Measurements from ENCODE around the gene SPOP. TPM values are rescaled to one million over a fixed set of nuclear protein-coding genes. Genes with fewer than 3 reads are reported as not detected.

Gene SPOP
- total RNA-seq, 1 experiment from 2014 or later, result 52.3 TPM

DNA sequence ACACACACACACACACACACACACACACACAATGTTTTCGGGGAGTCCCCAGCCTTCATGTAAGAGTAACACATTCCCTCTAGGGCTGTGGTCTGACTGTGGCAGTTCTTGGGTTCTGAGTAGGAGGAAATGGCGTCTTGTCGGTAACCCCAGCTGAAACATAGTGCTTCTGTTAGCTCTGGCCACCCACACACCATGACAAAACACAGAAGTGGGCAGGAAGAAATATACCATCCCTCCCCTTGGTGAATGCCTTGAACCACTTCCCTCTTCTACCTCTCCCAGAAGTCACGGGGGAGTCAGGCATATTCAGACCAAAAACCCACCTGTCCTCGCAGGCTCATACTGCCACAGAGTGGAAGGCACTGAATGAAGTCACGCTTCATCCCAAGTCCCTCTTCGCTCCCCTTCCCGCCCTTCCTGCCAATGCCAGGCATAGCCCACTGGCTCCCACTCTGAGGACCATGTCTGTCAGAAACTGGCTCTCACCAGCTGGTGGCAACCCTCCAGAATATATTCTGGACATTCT is 18.4 kb upstream of the SPOP start:
- intact Hi-C loops (cut with micrococcal nuclease), result no loop called here
- no TSS peak for BruUV-seq (replicated peaks)
- Mint-ChIP-seq H3K36me3 (ENCODE audit: insufficient read depth, unreplicated experiment) (peaks cover 24% of the 10 kb centered on the region), H3K4me1 (ENCODE audit: insufficient read depth, unreplicated experiment) (no peaks in the 10 kb centered on the region), H3K27ac (ENCODE audit: low read depth, unreplicated experiment) (no peak overlapping the region), H3K27me3 (ENCODE audit: insufficient read depth, unreplicated experiment) (no peaks in the 10 kb centered on the region), H3K9me3 (ENCODE audit: unreplicated experiment) (no peaks in the 10 kb centered on the region), H3K4me3 (ENCODE audit: unreplicated experiment) (no peak overlapping the region)
- TF ChIP-seq CTCF (IDR thresholded peaks at IDR 0.05; ENCODE audit: unreplicated experiment), result no peak
- no peak for DNase-seq (ENCODE audit: unreplicated experiment)
- CTCF ChIA-PET, result interaction anchor here (0.6 to 15.6 kb wide), 21 partner anchors 9 to 1761 kb away, joined by 3 to 325 read pairs (median 3); partner anchors contain the start of genes NXPH3 and SLC35B1
- POLR2A ChIA-PET, result interaction anchor here (0.6 to 1.5 kb wide), 4 partner anchors 12 to 139 kb away, joined by 3 to 4 read pairs (median 4); partner anchors contain the start of gene SLC35B1

DNA sequence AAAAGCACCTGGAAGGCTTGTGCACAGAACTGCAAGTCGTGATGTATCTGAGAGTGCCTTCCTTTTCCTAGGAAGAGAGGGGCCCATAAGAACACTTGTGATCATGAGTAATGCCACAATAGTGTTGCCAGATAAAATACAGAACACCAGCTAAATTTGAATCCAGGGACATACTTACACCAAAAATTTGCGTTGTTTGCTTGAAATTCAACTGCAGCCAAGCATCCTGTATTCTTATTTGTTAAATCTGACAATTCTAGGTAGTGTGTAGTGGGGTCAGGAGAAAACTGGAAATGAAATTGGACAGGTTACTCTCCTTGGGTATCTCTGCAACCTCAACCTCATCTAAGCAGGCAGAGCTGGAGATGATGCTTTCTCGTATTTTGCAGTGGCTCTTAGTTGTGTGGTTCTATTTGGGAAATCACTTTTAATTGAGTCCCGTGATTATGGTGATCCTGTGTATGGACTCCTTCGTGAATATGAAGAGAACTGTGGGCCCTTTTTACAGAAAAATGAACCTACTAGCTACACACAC is 17.9 kb upstream of the SPOP start:
- peaks cover 18% of the 10 kb centered on the region for H3K36me3 Mint-ChIP-seq (ENCODE audit: insufficient read depth, unreplicated experiment)
- CTCF ChIA-PET, result interaction anchor here (0.6 to 15.6 kb wide), 26 partner anchors 9 to 1584 kb away, joined by 3 to 325 read pairs (median 3); partner anchors contain the start of genes NXPH3 and SLC35B1
- intact Hi-C loops (cut with micrococcal nuclease), result loop anchor here (1.0 kb wide), 2 partner anchors 120 to 127 kb away; partner anchors contain the start of gene NXPH3
- no peak for DNase-seq (ENCODE audit: unreplicated experiment)
- no peak overlapping the region for H3K4me3 Mint-ChIP-seq (ENCODE audit: unreplicated experiment)
- no peaks in the 10 kb centered on the region for H3K4me1 Mint-ChIP-seq (ENCODE audit: insufficient read depth, unreplicated experiment)
- H3K27me3 Mint-ChIP-seq (ENCODE audit: insufficient read depth, unreplicated experiment), result no peaks in the 10 kb centered on the region
- H3K9me3 Mint-ChIP-seq (ENCODE audit: unreplicated experiment), result no peaks in the 10 kb centered on the region
- TF ChIP-seq CTCF (IDR thresholded peaks at IDR 0.05; ENCODE audit: unreplicated experiment), result no peak
- POLR2A ChIA-PET, result interaction anchor here (0.6 to 1.4 kb wide), 5 partner anchors 9 to 138 kb away, joined by 3 to 4 read pairs (median 3); partner anchors contain the start of gene SLC35B1
- no TSS peak for BruUV-seq (replicated peaks)
- H3K27ac Mint-ChIP-seq (ENCODE audit: low read depth, unreplicated experiment), result no peak overlapping the region

DNA sequence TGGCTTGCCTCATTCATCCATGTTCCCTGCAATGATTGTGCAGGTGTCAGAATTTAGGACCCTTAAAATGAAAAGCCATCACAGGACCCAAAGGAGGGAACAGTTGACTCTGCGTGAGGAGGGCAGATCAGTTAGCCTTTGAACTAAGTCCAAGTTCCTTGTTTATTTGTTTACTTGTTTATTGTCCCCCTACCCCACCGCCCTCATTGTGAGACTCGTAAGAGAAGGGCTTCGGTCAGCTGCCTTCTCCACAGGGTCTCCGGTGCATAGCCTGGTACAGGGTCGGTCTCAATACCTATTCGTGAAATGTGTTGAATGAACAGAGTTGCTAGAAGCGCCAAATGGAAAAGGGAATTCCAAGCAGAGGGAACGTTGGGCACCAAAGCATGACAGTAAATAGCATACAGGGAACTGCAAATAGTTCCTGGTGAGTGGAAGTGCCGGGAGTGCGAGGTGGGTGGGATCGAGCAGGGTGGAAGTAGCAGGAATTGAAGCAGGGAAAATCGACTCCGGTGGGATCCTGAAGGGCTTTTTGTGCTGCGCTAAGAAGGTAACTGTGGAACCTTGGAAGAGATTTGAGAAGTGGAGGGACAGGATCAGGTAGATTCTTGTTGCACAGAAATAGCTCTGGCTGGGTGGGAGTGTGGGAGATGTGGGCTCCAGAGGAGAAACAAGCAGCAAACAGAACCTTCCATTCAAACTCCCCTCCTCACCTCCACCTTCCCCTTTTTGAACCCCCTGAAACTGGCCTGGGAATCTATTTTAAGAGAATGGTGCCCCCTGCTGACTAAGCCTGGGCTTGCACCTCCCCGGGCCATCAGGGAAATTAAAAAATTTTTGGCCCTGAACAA is 17.2 kb upstream of the SPOP start:
- ChIA-PET CTCF (interaction anchor here (0.6 to 15.6 kb wide), 26 partner anchors 10 to 1584 kb away, joined by 3 to 325 read pairs (median 4); partner anchors contain the start of genes NXPH3 and SLC35B1), POLR2A (interaction anchor here (0.8 to 1.4 kb wide), 5 partner anchors 10 to 138 kb away, joined by 3 to 4 read pairs (median 3); partner anchors contain the start of gene SLC35B1)
- Mint-ChIP-seq H3K4me3 (ENCODE audit: unreplicated experiment) (no peak overlapping the region), H3K4me1 (ENCODE audit: insufficient read depth, unreplicated experiment) (no peaks in the 10 kb centered on the region), H3K36me3 (ENCODE audit: insufficient read depth, unreplicated experiment) (peaks cover 11% of the 10 kb centered on the region), H3K27ac (ENCODE audit: low read depth, unreplicated experiment) (no peak overlapping the region), H3K9me3 (ENCODE audit: unreplicated experiment) (no peaks in the 10 kb centered on the region), H3K27me3 (ENCODE audit: insufficient read depth, unreplicated experiment) (no peaks in the 10 kb centered on the region)
- DNase-seq (ENCODE audit: unreplicated experiment), result peak; percentile 30
- intact Hi-C loops (cut with micrococcal nuclease), result loop anchor here (1.0 kb wide), 2 partner anchors 120 to 127 kb away; partner anchors contain the start of gene NXPH3
- BruUV-seq (replicated peaks), result no TSS peak
- TF ChIP-seq CTCF (IDR thresholded peaks at IDR 0.05; ENCODE audit: unreplicated experiment), result peak; percentile 92

DNA sequence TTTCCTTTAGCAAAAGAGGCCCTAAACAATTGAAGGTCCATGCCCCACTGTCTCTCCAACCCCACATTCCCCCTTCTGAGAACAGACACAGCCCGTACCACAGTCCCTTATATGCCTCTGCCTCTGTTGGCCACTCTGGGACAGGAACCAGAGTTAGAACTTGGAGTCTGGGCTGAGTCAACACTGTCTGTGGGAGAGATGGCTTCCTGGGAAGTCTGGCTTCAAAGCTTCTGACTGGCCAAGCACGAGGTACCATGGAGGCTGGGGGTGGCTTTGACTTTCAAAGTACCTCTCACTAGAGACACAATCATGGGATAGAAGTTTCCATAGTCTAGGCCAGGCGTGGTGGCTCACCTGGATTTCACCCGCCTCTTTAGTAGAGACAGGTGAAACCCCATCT is 14.9 kb upstream of the SPOP start:
- H3K27ac Mint-ChIP-seq (ENCODE audit: low read depth, unreplicated experiment), result no peak overlapping the region
- no peak overlapping the region for H3K4me3 Mint-ChIP-seq (ENCODE audit: unreplicated experiment)
- H3K9me3 Mint-ChIP-seq (ENCODE audit: unreplicated experiment), result no peaks in the 10 kb centered on the region
- no peak for DNase-seq (ENCODE audit: unreplicated experiment)
- no TSS peak for BruUV-seq (replicated peaks)
- no peaks in the 10 kb centered on the region for H3K27me3 Mint-ChIP-seq (ENCODE audit: insufficient read depth, unreplicated experiment)
- intact Hi-C loops (cut with micrococcal nuclease), result no loop called here
- ChIA-PET CTCF (interaction anchor here (15.6 kb wide), 1 partner anchor 121 kb away, joined by 325 read pairs; the partner anchor contains the start of gene NXPH3), POLR2A (no interaction called here)
- H3K36me3 Mint-ChIP-seq (ENCODE audit: insufficient read depth, unreplicated experiment), result peaks cover 4% of the 10 kb centered on the region
- TF ChIP-seq CTCF (IDR thresholded peaks at IDR 0.05; ENCODE audit: unreplicated experiment), result no peak
- H3K4me1 Mint-ChIP-seq (ENCODE audit: insufficient read depth, unreplicated experiment), result peaks cover 6% of the 10 kb centered on the region
